GM23338 (cell line): ENCODE measurements around the gene AGPAT3. TPM values are rescaled to one million over a fixed set of nuclear protein-coding genes. Genes with fewer than 3 reads are reported as not detected.

Experiments used
- CREB1 ChIP-seq: fragments of 250-450 bp; sonication (Bioruptor Pico); IDR thresholded peaks from 2 replicates; pipeline ENCODE4 v1.5.0; 2020; ENCODE audit warnings: low read depth, mild to moderate bottlenecking, moderate library complexity
- CTCF ChIP-seq, 2 experiments: fragments of 200-600 bp in 1 of 2; sonication (generic) in 1 of 2; conservative IDR thresholded peaks; 2 replicates each; pipeline versions ENCODE4 v1.5.1 to v1.6.1; 2016 to 2017; ENCODE audit warnings: antibody characterized with exemption in 2 of 2, low read depth in 2 of 2, mild to moderate bottlenecking in 2 of 2, moderate library complexity in 1 of 2
- EZH2phosphoT487 ChIP-seq: fragments of 200-600 bp; sonication (generic); IDR thresholded peaks from one replicate; pipeline ENCODE4 v1.8.1; 2018; ENCODE audit warnings: antibody characterized with exemption; ENCODE audit not compliant: unreplicated experiment
- JUNB ChIP-seq: IDR thresholded peaks from one replicate; pipeline ENCODE4 v1.6.1; 2016; ENCODE audit warnings: antibody characterized with exemption; ENCODE audit not compliant: unreplicated experiment
- NANOG ChIP-seq: IDR thresholded peaks from 2 replicates; pipeline ENCODE4 v1.6.1; 2016; ENCODE audit warnings: antibody characterized with exemption, borderline replicate concordance
- STAT1 ChIP-seq: IDR thresholded peaks from one replicate; pipeline ENCODE4 v1.6.1; 2016; ENCODE audit warnings: antibody characterized with exemption; ENCODE audit not compliant: unreplicated experiment
- ZNF114 ChIP-seq: fragments of 250-450 bp; sonication (Bioruptor Pico); IDR thresholded peaks from 2 replicates; pipeline ENCODE4 v1.5.0; 2020; ENCODE audit warnings: mild to moderate bottlenecking, moderate library complexity
- ZNF331 ChIP-seq: fragments of 250-450 bp; sonication (Bioruptor Pico); IDR thresholded peaks from 2 replicates; pipeline ENCODE4 v1.5.0; 2020; ENCODE audit warnings: low read depth, mild to moderate bottlenecking, moderate library complexity
- ZNF462 ChIP-seq: fragments of 250-450 bp; sonication (Bioruptor Pico); IDR thresholded peaks from 2 replicates; pipeline ENCODE4 v1.5.0; 2020; ENCODE audit warnings: mild to moderate bottlenecking, moderate library complexity
- polyA plus RNA-seq: library from polyadenylated mRNA; unstranded; fragments of >200 nt; fragmentation: Nextera tagmentation; extraction: Ambion mirVana; gene quantifications from 2 replicates; pipeline ENCODE4 v1.2.1, GENCODE V29; 2016
- total RNA-seq: library from RNA; depleted of rRNA; stranded (reverse); fragments of >200 nt; shearing (Covaris generic); gene quantifications from 2 replicates; pipeline ENCODE4 v1.2.3, GENCODE V29; 2014

AGPAT3 gene
- total and polyA plus RNA-seq, 2 experiments from 2014 or later, result 2.1 to 6.1 TPM

GRCh38 chr21:43911015-43911934 is 46.3 kb downstream of the AGPAT3 start (continued):
- TF ChIP-seq ZNF462 (CRISPR knock-in tag), result no peak
- TF ChIP-seq CREB1 (CRISPR knock-in tag), result no peak
- no peak for TF ChIP-seq JUNB
- TF ChIP-seq STAT1, result no peak
- no peak for TF ChIP-seq CTCF (conservative IDR thresholded peaks at IDR 0.05; ENCODE audit: low read depth in 2 of 2)
- TF ChIP-seq EZH2phosphoT487, result no peak
- no peak for TF ChIP-seq ZNF331 (CRISPR knock-in tag)
- no peak for TF ChIP-seq NANOG
- TF ChIP-seq ZNF114, result no peak
